Renal cortical epithelial cell (primary cell): ENCODE results near the gene UBALD2. TPM values are rescaled to one million over a fixed set of nuclear protein-coding genes. Genes with fewer than 3 reads are reported as not detected.
"Not testable (repeated sequence)": the region's sequence is repeated elsewhere in the genome, so short reads cannot be mapped to it uniquely, and the experiment has no call there.

Source experiments
- DNase-seq: peaks from one replicate; pipeline ENCODE4 v3.0.0-alpha.2; 2011; ENCODE audit warnings: low read depth
- total RNA-seq: library from RNA; depleted of rRNA; stranded (reverse); fragments of >200 nt; gene quantifications from 2 replicates; pipeline ENCODE4 v1.2.3, GENCODE V29; 2014

The UBALD2 gene
- 2.9 and 3.3 TPM in 2 replicates for total RNA-seq

DNA sequence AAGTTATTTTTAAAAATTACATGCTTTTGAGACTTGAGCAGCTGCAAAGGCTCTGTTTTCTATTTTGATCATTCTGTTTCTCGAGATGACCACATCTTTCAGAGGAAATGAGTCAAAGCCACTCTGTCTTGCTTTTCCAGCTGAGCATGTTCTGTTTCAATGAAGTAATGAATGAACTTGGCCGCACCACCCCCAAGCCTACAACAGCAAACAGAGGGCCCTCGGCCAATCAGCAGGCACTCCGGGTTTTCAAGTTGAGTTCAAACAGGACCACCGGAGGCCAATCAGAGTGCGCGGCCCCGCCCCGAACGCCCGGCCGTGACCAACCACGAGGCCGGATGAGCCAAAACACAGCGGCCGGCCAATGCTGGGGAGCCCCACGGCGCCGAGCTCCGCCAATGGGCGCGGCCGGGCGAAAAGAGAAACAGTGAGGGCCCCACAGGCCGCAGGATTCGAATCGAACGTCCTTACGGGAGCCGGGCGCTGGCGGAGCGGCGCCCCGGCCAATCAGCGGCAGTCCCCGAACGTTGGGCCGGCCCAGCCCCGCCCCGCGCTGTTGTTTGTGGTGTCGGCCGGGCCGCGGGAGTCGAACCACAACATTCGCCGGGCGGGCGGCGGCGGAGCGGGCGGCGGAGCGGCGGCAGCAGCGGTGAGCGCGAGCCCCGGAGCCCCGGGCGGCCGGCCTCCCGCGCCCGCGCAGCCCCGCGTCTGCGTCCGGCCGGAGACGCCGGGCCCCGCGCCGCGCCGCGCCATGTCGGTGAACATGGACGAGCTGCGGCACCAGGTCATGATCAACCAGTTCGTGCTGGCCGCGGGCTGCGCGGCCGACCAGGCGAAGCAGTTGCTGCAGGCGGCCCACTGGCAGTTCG is at the start of gene UBALD2:
Gene UBALD2, plus strand, starts transcription at position 594 of the 869 bp plus-strand sequence. Its CDS starts 158 bp downstream, at position 752.
- peak; percentile 99 for DNase-seq

GRCh38 chr17:76217081-76217480 is 48.1 kb upstream of the UBALD2 start:
- no peak for DNase-seq

- DNase-seq = no peak
These were observed 45.3 kb upstream of the UBALD2 start for GRCh38 chr17:76219670-76220383.

GRCh38 chr17:76223802-76224201 is 41.3 kb upstream of the UBALD2 start:
- DNase-seq = no peak

DNA sequence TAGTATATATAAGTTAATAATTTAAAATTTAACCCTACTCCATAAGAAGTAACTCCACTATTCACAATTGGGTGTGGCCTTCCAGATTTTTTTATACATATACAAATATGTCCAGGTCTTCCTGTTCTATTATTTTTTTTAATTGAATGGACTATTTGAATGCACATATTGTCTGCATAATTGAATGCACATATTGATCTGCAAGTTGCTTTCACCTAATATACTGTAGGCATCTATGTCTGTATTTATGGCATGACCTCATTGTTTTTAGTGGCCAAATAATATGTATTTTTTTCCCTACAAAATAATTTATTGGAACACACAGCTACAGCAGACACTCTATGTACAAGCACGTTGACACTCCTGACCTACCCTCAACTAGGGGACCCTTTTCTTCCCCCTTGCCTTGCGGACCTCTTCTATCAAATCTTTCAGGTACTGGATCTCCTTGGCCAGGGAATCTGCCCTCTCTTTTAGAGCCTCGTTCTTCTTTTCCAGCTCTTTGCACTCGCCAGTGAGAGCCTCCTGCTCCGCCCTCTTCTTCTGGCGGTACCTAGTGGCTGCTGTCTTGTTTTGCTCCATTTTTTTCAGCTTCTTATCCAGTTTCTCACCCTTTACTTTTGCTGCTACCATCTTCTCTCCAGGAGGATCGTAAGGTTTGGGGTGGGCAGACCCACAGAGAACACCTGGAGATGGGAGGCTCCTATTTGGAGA is 39.6 kb upstream of the UBALD2 start:
- DNase-seq = not testable (repeated sequence)

DNA sequence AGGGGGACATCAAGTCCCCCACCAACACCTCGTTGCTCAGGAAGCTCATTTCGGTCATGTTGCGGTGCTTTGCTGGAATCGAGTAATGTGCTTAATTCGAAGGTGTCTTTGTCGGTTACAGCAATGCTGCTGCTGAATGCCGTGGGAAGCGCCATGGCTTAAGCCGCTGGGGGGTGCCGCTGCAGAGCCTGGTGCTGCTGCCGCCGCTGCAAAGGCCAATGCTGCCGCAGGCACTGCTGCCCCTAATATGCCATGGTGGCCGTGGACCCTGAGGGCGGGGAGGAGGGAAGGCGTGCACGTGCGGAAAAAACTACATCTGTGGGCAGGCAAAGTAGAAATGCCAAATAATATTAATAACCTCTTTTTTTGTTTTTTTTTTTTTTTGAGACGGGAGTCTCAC is 38.4 kb upstream of the UBALD2 start:
- DNase-seq = not testable (repeated sequence)

DNA sequence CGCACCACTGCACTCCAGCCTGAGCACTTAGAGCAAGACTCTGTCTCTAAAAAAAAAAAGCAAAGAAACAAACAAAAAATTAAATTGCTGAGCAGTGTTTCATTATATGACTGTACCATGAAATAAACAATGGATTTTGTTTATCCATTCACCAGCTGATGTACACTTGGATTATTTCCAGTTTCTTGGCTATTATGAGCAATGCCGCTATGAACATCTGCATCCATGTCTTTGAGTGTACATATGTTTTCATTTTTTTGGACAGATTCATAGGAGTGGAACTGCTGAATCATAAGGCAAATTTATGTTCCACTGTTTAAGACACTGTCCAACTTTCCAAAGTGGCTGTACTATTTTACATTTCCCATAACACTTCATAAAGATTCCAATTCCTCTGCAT is 32.8 kb upstream of the UBALD2 start:
- no peak for DNase-seq

GRCh38 chr17:76233588-76234353 is 31.4 kb upstream of the UBALD2 start:
- no peak for DNase-seq

DNA sequence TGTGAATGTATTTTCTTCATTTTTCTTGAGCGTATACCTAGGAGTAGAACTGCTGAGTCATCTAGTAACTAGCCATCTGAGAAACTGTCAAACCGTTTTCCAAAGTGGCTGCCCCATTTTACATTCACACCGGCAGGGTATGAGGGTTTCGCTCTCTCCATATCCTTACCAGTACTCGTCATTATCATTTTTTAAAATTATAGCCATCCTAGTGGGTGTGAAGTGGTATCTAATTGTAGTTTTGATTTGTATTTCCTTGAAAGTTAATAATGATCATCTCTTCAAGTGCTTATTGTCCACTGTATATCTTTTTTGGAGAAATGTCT is 30.8 kb upstream of the UBALD2 start:
- no peak for DNase-seq

GRCh38 chr17:76235883-76236282 is 29.3 kb upstream of the UBALD2 start:
- DNase-seq = no peak

DNA sequence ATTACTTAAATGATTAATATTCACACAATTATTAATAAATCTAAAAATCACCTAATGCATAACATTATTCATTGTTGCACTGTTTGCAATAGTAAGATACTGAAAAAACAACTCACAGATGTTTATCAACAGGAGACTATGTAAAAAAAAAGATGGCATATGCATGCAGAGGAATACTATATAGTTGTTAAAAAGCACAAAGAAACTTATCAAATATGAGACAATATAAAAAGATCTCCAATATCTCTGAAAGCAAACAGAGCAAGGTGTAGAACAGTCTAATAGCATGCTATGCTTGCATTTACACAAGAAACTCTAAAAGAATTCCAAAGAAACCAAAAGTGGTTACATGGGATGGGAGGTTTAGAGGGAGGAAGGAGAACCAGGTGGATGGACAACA is 28.5 kb upstream of the UBALD2 start:
- no peak for DNase-seq

DNA sequence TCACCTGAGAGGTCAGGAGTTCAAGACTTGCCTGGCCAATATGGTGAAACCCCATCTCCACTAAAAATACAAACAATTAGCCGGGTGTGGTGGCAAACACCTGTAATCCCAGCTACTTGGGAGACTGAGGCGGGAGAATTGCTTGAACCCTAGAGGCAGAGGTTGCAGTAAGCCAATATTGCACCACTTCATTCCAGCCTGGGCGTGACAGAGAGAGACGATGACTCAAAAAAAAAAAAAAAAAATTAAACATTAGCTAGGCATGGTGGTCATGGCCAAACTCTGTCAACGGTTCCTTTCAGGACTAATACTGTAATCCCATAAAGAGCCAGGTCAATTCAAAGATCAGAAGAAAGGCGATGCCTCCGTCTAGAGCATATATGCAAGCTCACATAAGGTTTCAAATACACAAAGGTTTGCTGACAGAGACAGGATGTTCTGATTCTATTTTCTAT is 27.3 kb upstream of the UBALD2 start:
- peak; percentile 78 for DNase-seq

GRCh38 chr17:76238847-76239537 is 26.2 kb upstream of the UBALD2 start:
- no peak for DNase-seq

GRCh38 chr17:76239538-76240274 is 25.4 kb upstream of the UBALD2 start:
- DNase-seq = no peak

DNA sequence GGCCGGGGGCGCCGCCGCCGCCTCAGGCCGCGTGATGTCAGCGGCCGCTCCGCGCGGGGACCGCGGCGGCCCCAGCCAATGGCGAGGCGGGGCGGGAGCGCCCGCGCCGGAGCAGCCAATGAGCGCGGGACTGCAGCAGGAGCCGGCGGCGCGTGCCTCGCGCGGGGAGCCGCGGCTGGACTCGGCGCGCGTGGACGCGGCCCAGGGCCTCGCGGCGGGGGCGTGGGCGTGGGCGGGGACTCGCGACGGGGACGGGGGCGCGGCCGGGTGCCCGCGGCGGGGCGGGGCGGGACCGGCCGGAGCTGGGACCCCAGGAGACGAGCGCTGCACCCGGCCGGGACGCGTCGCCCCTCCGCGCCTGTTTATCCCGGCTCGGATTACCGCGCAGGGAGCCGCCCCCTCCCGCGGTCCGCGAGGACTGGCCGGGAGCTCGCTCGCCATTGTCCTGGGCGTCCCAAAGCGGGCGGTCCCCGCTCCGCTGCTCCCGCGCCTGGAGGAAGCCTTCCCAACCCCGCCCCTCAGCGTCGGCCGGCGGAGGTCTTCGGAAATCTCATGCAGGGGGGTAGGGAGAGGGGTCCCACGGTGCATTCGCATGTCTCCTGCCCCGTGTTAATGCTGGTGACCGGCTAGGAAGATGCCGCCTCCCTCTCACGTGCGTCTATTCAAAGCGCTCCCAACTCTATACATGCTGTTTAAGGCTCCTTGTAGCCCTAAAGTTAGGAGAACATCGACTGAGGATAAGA is 24.5 kb upstream of the UBALD2 start, which contains the start of gene RNF157:
Gene RNF157, minus strand, starts transcription at position 33 of the 743 bp plus-strand sequence. CDS start 253 bp downstream, outside the sequence.
- DNase-seq = no peak

DNA sequence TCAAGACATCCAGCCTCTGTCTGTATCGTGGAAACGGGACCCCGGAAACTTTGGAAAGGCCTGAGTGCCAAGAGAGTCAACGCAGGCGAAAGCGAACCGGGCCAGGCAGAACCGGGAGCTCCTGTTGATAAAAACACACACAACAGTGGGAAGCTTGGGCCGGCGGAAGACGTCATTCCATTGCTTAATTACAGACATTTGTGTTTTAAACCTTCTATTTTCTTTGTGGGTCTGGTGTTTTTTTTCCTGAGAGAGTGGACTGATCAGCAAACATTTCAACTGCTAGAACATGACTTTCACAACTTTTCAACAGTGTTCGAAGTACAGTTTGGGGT is 24.0 kb upstream of the UBALD2 start:
- DNase-seq = no peak

GRCh38 chr17:76241691-76242255 is 23.4 kb upstream of the UBALD2 start:
- DNase-seq = no peak

DNA sequence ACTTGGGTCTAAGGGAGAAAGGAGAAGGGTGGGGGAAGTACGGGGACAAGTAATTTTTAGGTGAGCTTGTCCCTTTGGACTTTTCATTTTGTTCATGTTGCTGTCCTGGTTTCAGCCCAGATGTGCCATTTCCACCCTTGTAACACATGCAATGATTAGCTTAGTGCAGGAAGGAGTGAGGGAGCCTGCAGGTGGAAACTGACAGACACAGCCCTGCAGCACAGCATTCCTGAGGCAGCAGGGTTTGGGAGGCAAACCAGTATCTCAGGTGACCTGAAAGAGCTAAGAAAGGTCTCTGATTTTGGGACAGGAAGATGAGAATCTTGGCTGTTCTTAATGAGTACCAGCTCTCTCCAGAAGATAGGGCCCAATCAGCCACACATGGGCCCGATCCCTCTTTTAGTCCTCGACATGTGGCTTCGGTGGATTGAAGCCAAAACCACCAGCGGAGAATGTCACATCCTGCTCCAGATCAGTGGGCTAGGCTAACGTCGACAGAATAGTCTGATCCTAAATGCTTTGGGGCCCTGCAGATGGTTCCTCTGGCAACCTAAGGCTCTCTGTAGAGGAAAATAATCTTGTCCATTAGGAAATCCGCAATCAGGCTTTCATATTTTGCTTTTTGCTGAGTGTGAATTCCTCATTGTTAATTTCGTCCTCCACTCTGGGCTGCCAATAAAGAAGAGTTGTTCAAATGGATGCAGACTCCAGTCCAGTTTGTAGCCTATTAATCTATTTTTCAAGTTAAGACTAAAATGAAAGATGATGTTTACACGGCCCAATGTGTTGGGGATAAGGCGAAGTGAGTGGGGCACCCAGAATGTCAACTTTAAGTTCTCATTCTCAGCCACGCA is 21.1 kb upstream of the UBALD2 start:
- no peak for DNase-seq
